ENCODE results near the gene DLG2. TPM values are rescaled to one million over a fixed set of nuclear protein-coding genes. Genes with fewer than 3 reads are reported as not detected.

DLG2 gene
- total RNA-seq, 3 donors from 2014 or later = 4.3 to 12.3 (median 6.9) TPM

- intact Hi-C loops (cut with DNase I; ENCODE audit: low total_unique reads) = no loop called here
- H3K4me1 ChIP-seq = no peaks in the 10 kb centered on the region
- no peak overlapping the region for H3K4me3 ChIP-seq
- no peaks in the 10 kb centered on the region for H3K27me3 ChIP-seq
- TF ChIP-seq, protein P1, sequence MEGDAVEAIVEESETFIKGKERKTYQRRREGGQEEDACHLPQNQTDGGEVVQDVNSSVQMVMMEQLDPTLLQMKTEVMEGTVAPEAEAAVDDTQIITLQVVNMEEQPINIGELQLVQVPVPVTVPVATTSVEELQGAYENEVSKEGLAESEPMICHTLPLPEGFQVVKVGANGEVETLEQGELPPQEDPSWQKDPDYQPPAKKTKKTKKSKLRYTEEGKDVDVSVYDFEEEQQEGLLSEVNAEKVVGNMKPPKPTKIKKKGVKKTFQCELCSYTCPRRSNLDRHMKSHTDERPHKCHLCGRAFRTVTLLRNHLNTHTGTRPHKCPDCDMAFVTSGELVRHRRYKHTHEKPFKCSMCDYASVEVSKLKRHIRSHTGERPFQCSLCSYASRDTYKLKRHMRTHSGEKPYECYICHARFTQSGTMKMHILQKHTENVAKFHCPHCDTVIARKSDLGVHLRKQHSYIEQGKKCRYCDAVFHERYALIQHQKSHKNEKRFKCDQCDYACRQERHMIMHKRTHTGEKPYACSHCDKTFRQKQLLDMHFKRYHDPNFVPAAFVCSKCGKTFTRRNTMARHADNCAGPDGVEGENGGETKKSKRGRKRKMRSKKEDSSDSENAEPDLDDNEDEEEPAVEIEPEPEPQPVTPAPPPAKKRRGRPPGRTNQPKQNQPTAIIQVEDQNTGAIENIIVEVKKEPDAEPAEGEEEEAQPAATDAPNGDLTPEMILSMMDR (IDR thresholded peaks at IDR 0.05) = no peak
- TF ChIP-seq POLR2A (IDR thresholded peaks at IDR 0.05) (no peak), POLR2AphosphoS5 (IDR thresholded peaks at IDR 0.05) (no peak)
- H3K9me3 ChIP-seq = peaks cover 0 to 4% of the 10 kb centered on the region in 2 donors
- DNase-seq (ENCODE audit: low spot score in 2 of 2) = no peak
- no peaks in the 10 kb centered on the region for H3K36me3 ChIP-seq
- H3K27ac ChIP-seq = no peak overlapping the region
Measured at GRCh38 chr11:83941050-83941449, 1686.1 kb downstream of the DLG2 start.

DNA sequence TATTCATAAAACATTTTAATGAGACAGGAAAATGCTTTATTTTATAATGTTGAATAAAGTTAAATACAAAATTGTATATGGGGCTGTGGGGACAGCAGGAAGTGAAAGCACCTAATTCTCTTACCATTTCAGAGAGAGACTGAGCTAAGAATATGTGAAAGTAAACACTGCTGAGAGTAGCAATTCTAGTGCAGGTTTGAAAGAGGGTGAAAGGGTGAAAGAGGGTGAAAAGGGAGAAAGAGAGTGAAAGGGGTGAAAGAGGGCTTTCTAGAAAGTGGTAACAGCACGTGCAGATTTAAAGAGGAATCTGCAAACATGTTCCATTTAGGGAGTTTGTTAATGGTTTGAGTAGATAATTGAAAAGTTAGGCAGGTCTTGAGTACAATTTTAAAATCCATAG is 1689.0 kb downstream of the DLG2 start:
- no peak for DNase-seq (ENCODE audit: low spot score in 2 of 2)
- Histone ChIP-seq H3K27ac (no peak overlapping the region), H3K27me3 (no peaks in the 10 kb centered on the region), H3K4me1 (no peaks in the 10 kb centered on the region), H3K9me3 (peaks cover 0 to 4% of the 10 kb centered on the region in 2 donors), H3K36me3 (no peaks in the 10 kb centered on the region), H3K4me3 (no peak overlapping the region)
- no peak for TF ChIP-seq POLR2AphosphoS5 (IDR thresholded peaks at IDR 0.05)
- TF ChIP-seq, protein P1 (IDR thresholded peaks at IDR 0.05) = no peak
- TF ChIP-seq POLR2A (IDR thresholded peaks at IDR 0.05) = no peak
- intact Hi-C loops (cut with DNase I; ENCODE audit: low total_unique reads) = no loop called here

- no peak overlapping the region for H3K4me3 ChIP-seq
- H3K27ac ChIP-seq = no peak overlapping the region
- no peak for TF ChIP-seq POLR2AphosphoS5 (IDR thresholded peaks at IDR 0.05)
- TF ChIP-seq, protein P1 (IDR thresholded peaks at IDR 0.05) = no peak
- no peak for TF ChIP-seq POLR2A (IDR thresholded peaks at IDR 0.05)
- H3K9me3 ChIP-seq = no peaks in the 10 kb centered on the region
- DNase-seq (ENCODE audit: low spot score in 2 of 2) = no peak
- intact Hi-C loops (cut with DNase I; ENCODE audit: low total_unique reads) = no loop called here
- H3K36me3 ChIP-seq = no peaks in the 10 kb centered on the region
- no peaks in the 10 kb centered on the region for H3K4me1 ChIP-seq
- no peaks in the 10 kb centered on the region for H3K27me3 ChIP-seq
Measured at GRCh38 chr11:83933008-83933407, 1694.1 kb downstream of the DLG2 start.

DNA sequence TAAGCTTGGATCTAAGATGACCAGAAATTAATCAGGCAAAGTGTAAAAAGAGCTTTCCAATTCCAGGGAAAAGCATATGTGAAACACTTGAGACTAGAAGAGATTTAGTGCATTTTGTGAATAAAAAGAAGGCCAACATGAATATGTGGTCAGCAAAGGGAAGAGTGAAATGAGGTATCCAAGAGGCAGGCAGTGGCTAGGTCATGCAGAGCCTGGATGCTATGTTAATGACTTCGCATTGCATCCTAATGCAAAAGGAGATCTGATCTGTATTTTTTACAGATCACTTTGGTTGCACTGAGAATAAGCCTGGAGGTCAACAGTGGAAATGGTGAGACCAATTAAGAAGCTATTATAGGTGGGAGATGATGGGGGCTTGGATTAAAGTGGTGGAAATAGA is 1699.7 kb downstream of the DLG2 start:
- no peak for DNase-seq (ENCODE audit: low spot score in 2 of 2)
- H3K36me3 ChIP-seq = no peaks in the 10 kb centered on the region
- H3K27ac ChIP-seq = no peak overlapping the region
- no peaks in the 10 kb centered on the region for H3K4me1 ChIP-seq
- no peak overlapping the region for H3K4me3 ChIP-seq
- intact Hi-C loops (cut with DNase I; ENCODE audit: low total_unique reads) = no loop called here
- H3K27me3 ChIP-seq = no peaks in the 10 kb centered on the region
- no peak for TF ChIP-seq POLR2A (IDR thresholded peaks at IDR 0.05)
- TF ChIP-seq, protein P1 (IDR thresholded peaks at IDR 0.05) = no peak
- TF ChIP-seq POLR2AphosphoS5 (IDR thresholded peaks at IDR 0.05) = no peak
- no peaks in the 10 kb centered on the region for H3K9me3 ChIP-seq

- H3K27me3 ChIP-seq = no peaks in the 10 kb centered on the region
- H3K4me3 ChIP-seq = no peak overlapping the region
- no peak overlapping the region for H3K27ac ChIP-seq
- H3K4me1 ChIP-seq = no peaks in the 10 kb centered on the region
- no peak for DNase-seq (ENCODE audit: low spot score in 2 of 2)
- no peaks in the 10 kb centered on the region for H3K9me3 ChIP-seq
- no peaks in the 10 kb centered on the region for H3K36me3 ChIP-seq
- no peak for TF ChIP-seq POLR2A (IDR thresholded peaks at IDR 0.05)
- TF ChIP-seq POLR2AphosphoS5 (IDR thresholded peaks at IDR 0.05) = no peak
- TF ChIP-seq, protein P1 (IDR thresholded peaks at IDR 0.05) = no peak
- intact Hi-C loops (cut with DNase I; ENCODE audit: low total_unique reads) = no loop called here
Measured at GRCh38 chr11:83924795-83925542, 1702.2 kb downstream of the DLG2 start.
